ENCODE results near the gene CCL16.

GRCh38 chr17:36024106-36024869 lies 43.0 kb upstream of the CCL16 start:
- no peak for TF ChIP-seq CTCF (IDR thresholded peaks at IDR 0.05)
- no peak for TF ChIP-seq POLR2A (IDR thresholded peaks at IDR 0.05)
